K562 (cell line): ENCODE results near the gene ACR. TPM values are rescaled to one million over a fixed set of nuclear protein-coding genes. Genes with fewer than 3 reads are reported as not detected.

Experiments used
- ATAC-seq: fragments of 200-7000 bp; cut with Tn5 transposase; 3 replicates; pipeline ENCODE4 v1.9.1; 2020; ENCODE audit warnings: moderate library complexity
- BruUV-seq: library from RNA; stranded (reverse); fragments of 400-500 nt; replicated peaks from 2 replicates; lab custom pipeline; 2021; lab: Mats Ljungman, UMichigan
- CTCF ChIA-PET: fragments of 300-600 bp; formaldehyde crosslinking; extraction: SDS; loops from one replicate; lab custom pipeline; 2021; ENCODE audit warnings: low intra/inter-chr PET ratio; lab: Yijun Ruan, JAX
- POLR2A ChIA-PET: fragments of 300-600, 350-650 bp; sonication (Branson Sonifier 250); formaldehyde crosslinking; extraction: SDS; loops from one replicate; lab custom pipeline; 2021; ENCODE audit warnings: antibody characterized with exemption, inconsistent platforms; lab: Yijun Ruan, JAX
- DNase-seq, 4 experiments: peaks; one replicate each; pipeline versions ENCODE4 v3.0.0 to v3.0.0-alpha.2; 2011 to 2018; ENCODE audit warnings: low spot score in 3 of 4, mixed read lengths in 3 of 4; ENCODE audit errors: extremely low read depth in 1 of 4
- FAIRE-seq: peaks from 2 replicates; lab custom pipeline; 2011; peaks lifted over from hg19 to GRCh38; lab: Jason Lieb, UNC
- H2AFZ ChIP-seq: 2 replicates; pipeline ENCODE4 v1.6.0; 2011; ENCODE audit warnings: low read depth, low read length, control low read depth, inconsistent platforms
- H3K27ac ChIP-seq: fragments of 200-600 bp; 3 replicates; pipeline ENCODE4 v1.8.0; 2011; ENCODE audit warnings: low read depth, mild to moderate bottlenecking, control low read depth, inconsistent platforms, low read length, moderate library complexity, mixed read lengths; ENCODE audit errors: extremely low read depth
- H3K27me3 ChIP-seq, 2 experiments: fragments of 300-600 bp in 1 of 2; 2 replicates in 1 of 2; 3 replicates in 1 of 2; pipeline versions ENCODE4 v1.6.0 to v1.8.0; 2011; ENCODE audit warnings: inconsistent platforms in 2 of 2, low read length in 2 of 2, mild to moderate bottlenecking in 1 of 2, mixed read lengths in 1 of 2, moderate library complexity in 1 of 2; ENCODE audit not compliant: control insufficient read depth in 2 of 2, insufficient read depth in 2 of 2
- H3K36me3 ChIP-seq: fragments of 300-600 bp; 3 replicates; pipeline ENCODE4 v1.8.0; 2011; ENCODE audit warnings: mild to moderate bottlenecking, low read length, inconsistent platforms; ENCODE audit not compliant: control insufficient read depth, insufficient read depth
- H3K4me1 ChIP-seq, 2 experiments: fragments of 200-600 bp in 1 of 2; replicated peaks in 1 of 2; 2 replicates in 1 of 2; 3 replicates in 1 of 2; pipeline versions ENCODE4 v1.5.1 to v1.8.0; 2011; ENCODE audit warnings: inconsistent platforms in 2 of 2, low read length in 2 of 2, mild to moderate bottlenecking in 1 of 2, mixed read lengths in 1 of 2, moderate library complexity in 1 of 2; ENCODE audit not compliant: control insufficient read depth in 2 of 2, insufficient read depth in 2 of 2
- H3K4me2 ChIP-seq: 2 replicates; pipeline ENCODE4 v1.6.1; 2011; ENCODE audit warnings: low read length, control low read depth, inconsistent platforms, mixed read lengths; ENCODE audit not compliant: insufficient read depth
- H3K4me3 ChIP-seq: fragments of 200-600 bp; sonication (generic), shearing (Covaris generic); 2 replicates; pipeline ENCODE4 v1.5.1; 2016; ENCODE audit warnings: control low read depth, inconsistent platforms
- H3K79me2 ChIP-seq: fragments of 200-600 bp; 3 replicates; pipeline ENCODE4 v1.8.0; 2011; ENCODE audit warnings: low read length, inconsistent platforms; ENCODE audit not compliant: control insufficient read depth, insufficient read depth
- H3K9ac ChIP-seq, 2 experiments: 2 replicates each; pipeline versions ENCODE4 v1.6.0 to v1.6.1; 2011; ENCODE audit warnings: low read depth in 2 of 2, low read length in 2 of 2, control low read depth in 1 of 2, inconsistent platforms in 1 of 2, mild to moderate bottlenecking in 1 of 2, mixed read lengths in 1 of 2; ENCODE audit not compliant: insufficient read depth in 1 of 2
- H3K9me1 ChIP-seq: one replicate; pipeline ENCODE4 v1.6.0; 2011; ENCODE audit warnings: inconsistent platforms, mild to moderate bottlenecking, low read length, moderate library complexity; ENCODE audit not compliant: control insufficient read depth, insufficient read depth
- H3K9me3 ChIP-seq: replicated peaks from 2 replicates; pipeline ENCODE4 v1.5.1; 2011; ENCODE audit warnings: low read depth, low read length, inconsistent platforms; ENCODE audit not compliant: control insufficient read depth, insufficient read depth
- H4K20me1 ChIP-seq: replicated peaks from 2 replicates; pipeline ENCODE4 v1.6.1; 2011; ENCODE audit warnings: low read length, inconsistent platforms, mixed read lengths; ENCODE audit not compliant: control insufficient read depth, insufficient read depth
- RBM15 ChIP-seq: fragments of 200-400 bp; formaldehyde crosslinking; IDR thresholded peaks from 2 replicates; pipeline ENCODE4 v1.6.1; 2018; ENCODE audit warnings: mild to moderate bottlenecking, low read length, moderate library complexity; ENCODE audit not compliant: insufficient read depth
- WGBS: fragments of 100-300 bp; shearing (Covaris generic); methylation state at CpG from one replicate; pipeline ENCODE4 v1.1.6; 2016; ENCODE audit warnings: low coverage, mixed read lengths; ENCODE audit not compliant: insufficient coverage; ENCODE audit errors: missing lambda C conversion rate; 5-methylcytosine and 5-hydroxymethylcytosine counted together
- in situ Hi-C: fragments of 300-500 bp; cut with MboI; formaldehyde crosslinking; loops from 4 replicates; pipeline ENCODE4 v1.15.0; 2018; ENCODE audit warnings: inconsistent platforms, mixed read lengths
- intact Hi-C: fragments of 100-400 bp; cut with micrococcal nuclease; formaldehyde crosslinking; loops from 2 replicates; pipeline ENCODE4 v1.14.2; 2022
- polyA plus RNA-seq, 8 experiments: library from polyadenylated mRNA; depleted of rRNA in 4 of 8; stranded (reverse) in 5 of 8; unstranded in 3 of 8; fragments of >200 nt; fragmentation: Nextera tagmentation in 2 of 8; fragmentation: Illumina TruSeq in 1 of 8; extraction: Ambion mirVana in 2 of 8; extraction: Trizol in 1 of 8; gene quantifications; 2 replicates each; pipeline versions ENCODE4 v1.2.1 to v1.2.3, GENCODE V29; 2011 to 2014; ENCODE audit warnings: inconsistent platforms in 1 of 8, missing spikeins in 1 of 8
- total RNA-seq, 7 experiments: library from RNA; depleted of rRNA in 6 of 7; stranded (reverse); fragments of >200 nt in 6 of 7; fragmentation: Illumina TruSeq in 2 of 7; extraction: Trizol in 2 of 7; gene quantifications; 2 replicates each; pipeline versions ENCODE4 v1.2.1 to v1.2.3, GENCODE V29; 2011 to 2021; ENCODE audit warnings: low replicate concordance in 1 of 7
- TF ChIP-seq, protein P1 (sequence below), 2 experiments: fragments of 450-650 bp in 1 of 2; sonication (generic) in 1 of 2; formaldehyde crosslinking in 1 of 2; IDR thresholded peaks in 1 of 2; conservative IDR thresholded peaks in 1 of 2; 2 replicates each; pipeline versions ENCODE4 v1.6.1 to v1.8.1; 2016 to 2023; ENCODE audit warnings: mild to moderate bottlenecking in 2 of 2, moderate library complexity in 2 of 2, inconsistent platforms in 1 of 2, missing genetic modification reagents in 1 of 2
- TF ChIP-seq, protein P2 (sequence below): sonication (generic); formaldehyde crosslinking; IDR thresholded peaks from 2 replicates; pipeline ENCODE4 v1.8.0; 2023; ENCODE audit warnings: missing genetic modification reagents, mild to moderate bottlenecking, borderline replicate concordance

The ACR gene
- total and polyA plus RNA-seq, 9 of the 15 experiments (the other 6 are each of a cell fraction or from before 2014, with no cell fraction given): not detected

DNA sequence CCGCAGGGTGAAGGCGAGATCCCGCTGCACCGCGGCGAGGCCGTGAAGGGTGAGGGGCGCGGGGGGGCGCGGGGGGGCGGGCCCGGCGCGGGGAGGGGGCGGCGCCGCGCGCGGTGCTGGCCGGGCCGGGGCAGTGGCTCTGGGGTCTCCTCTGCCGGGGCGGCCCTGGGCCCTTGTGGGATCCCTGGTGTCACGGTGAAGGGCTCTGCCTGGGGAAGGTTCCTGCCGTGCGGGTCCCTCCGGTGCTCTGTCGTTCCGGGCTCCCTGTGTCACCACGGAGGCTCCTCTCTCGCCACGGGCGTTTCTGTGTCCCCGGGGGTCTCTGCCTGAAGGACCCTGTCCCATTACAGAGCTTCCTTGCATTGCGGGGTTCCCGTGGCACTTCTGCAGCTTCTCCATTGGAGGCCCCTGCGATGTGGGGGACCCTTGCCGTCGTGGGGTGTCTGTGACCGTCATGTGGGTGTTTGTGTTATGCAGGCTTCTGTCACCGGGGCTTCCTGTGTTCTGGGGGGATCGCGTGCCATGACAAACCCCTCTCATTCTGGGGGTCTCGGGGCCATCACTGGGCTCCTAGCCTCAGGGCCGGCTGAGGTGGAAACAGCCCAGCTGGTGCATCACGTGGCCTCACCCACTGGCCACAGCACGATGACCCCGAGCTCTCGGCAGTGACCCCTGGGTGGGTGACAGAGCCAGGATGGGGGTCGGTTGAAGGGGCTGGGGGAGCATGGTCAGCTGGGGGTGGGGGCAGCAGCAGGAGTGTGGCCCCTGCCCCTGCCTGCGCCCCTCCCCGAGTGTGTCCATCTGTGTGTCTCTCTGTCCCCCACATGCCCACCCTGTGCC, 40.1 kb upstream of the ACR start:
- Histone ChIP-seq H3K27ac (no peak overlapping the region), H3K9ac (no peak overlapping the region), H3K27me3 (peaks cover 6 to 26% of the 10 kb centered on the region in 2 experiments; a peak in 4 of 5 replicates), H3K4me1 (peaks cover 0 to 15% of the 10 kb centered on the region in 2 experiments; a peak in 1 of 5 replicates), H3K79me2 (no peaks in the 10 kb centered on the region), H3K9me3 (no peaks in the 10 kb centered on the region), H3K9me1 (no peaks in the 10 kb centered on the region), H3K36me3 (no peaks in the 10 kb centered on the region), H2AFZ (no peak overlapping the region), H3K4me2 (no peak overlapping the region), H3K4me3 (no peak overlapping the region), H4K20me1 (no peaks in the 10 kb centered on the region)
- no peak for ATAC-seq
- 40% methylated on average over 21 of the region's 54 CpGs for WGBS
- ChIA-PET POLR2A (interaction anchor here (0.6 kb wide), 1 partner anchor 248 kb away, joined by 3 read pairs; no protein-coding TSS in a partner anchor), CTCF (no interaction called here)
- intact Hi-C loops (no loop called here), in situ Hi-C loops (loop anchor here (5.0 kb wide), 1 partner anchor 56 kb away; no protein-coding TSS in a partner anchor)
- FAIRE-seq: no peak
- DNase-seq: no peak
- no TSS peak for BruUV-seq
- TF ChIP-seq, protein P1, sequence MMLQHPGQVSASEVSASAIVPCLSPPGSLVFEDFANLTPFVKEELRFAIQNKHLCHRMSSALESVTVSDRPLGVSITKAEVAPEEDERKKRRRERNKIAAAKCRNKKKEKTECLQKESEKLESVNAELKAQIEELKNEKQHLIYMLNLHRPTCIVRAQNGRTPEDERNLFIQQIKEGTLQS (IDR thresholded peaks at IDR 0.05): no peak
- TF ChIP-seq, protein P1 (CRISPR knock-in tag; conservative IDR thresholded peaks at IDR 0.05): no peak
- no peak for TF ChIP-seq RBM15
- TF ChIP-seq, protein P2, sequence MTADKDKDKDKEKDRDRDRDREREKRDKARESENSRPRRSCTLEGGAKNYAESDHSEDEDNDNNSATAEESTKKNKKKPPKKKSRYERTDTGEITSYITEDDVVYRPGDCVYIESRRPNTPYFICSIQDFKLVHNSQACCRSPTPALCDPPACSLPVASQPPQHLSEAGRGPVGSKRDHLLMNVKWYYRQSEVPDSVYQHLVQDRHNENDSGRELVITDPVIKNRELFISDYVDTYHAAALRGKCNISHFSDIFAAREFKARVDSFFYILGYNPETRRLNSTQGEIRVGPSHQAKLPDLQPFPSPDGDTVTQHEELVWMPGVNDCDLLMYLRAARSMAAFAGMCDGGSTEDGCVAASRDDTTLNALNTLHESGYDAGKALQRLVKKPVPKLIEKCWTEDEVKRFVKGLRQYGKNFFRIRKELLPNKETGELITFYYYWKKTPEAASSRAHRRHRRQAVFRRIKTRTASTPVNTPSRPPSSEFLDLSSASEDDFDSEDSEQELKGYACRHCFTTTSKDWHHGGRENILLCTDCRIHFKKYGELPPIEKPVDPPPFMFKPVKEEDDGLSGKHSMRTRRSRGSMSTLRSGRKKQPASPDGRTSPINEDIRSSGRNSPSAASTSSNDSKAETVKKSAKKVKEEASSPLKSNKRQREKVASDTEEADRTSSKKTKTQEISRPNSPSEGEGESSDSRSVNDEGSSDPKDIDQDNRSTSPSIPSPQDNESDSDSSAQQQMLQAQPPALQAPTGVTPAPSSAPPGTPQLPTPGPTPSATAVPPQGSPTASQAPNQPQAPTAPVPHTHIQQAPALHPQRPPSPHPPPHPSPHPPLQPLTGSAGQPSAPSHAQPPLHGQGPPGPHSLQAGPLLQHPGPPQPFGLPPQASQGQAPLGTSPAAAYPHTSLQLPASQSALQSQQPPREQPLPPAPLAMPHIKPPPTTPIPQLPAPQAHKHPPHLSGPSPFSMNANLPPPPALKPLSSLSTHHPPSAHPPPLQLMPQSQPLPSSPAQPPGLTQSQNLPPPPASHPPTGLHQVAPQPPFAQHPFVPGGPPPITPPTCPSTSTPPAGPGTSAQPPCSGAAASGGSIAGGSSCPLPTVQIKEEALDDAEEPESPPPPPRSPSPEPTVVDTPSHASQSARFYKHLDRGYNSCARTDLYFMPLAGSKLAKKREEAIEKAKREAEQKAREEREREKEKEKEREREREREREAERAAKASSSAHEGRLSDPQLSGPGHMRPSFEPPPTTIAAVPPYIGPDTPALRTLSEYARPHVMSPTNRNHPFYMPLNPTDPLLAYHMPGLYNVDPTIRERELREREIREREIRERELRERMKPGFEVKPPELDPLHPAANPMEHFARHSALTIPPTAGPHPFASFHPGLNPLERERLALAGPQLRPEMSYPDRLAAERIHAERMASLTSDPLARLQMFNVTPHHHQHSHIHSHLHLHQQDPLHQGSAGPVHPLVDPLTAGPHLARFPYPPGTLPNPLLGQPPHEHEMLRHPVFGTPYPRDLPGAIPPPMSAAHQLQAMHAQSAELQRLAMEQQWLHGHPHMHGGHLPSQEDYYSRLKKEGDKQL (CRISPR knock-in tag): no peak
